SU-DHL-6 (cell line): ENCODE data around the gene TCEAL1.

Source experiments
- H2AFZ ChIP-seq: fragments of 200-600 bp; sonication (generic); 2 replicates; pipeline ENCODE4 v1.6.1; 2014; ENCODE audit warnings: low read depth, mild to moderate bottlenecking, moderate library complexity, mixed read lengths, antibody characterized with exemption, low read length; ENCODE audit not compliant: severe bottlenecking
- H3F3A ChIP-seq: fragments of 200-600 bp; shearing (Covaris generic); 2 replicates; pipeline ENCODE4 v1.6.0; 2016; ENCODE audit warnings: antibody characterized with exemption, mild to moderate bottlenecking; ENCODE audit not compliant: insufficient read depth
- H3K27ac ChIP-seq: fragments of 200-600 bp; sonication (generic); 2 replicates; pipeline ENCODE4 v1.5.1; 2016; ENCODE audit warnings: low read depth, mild to moderate bottlenecking, low read length, moderate library complexity, mixed read lengths
- H3K27me3 ChIP-seq: fragments of 200-600 bp; sonication (generic), shearing (Covaris generic); 2 replicates; pipeline ENCODE4 v1.6.0; 2014; ENCODE audit warnings: mild to moderate bottlenecking, low read length
- H3K36me3 ChIP-seq: fragments of 200-600 bp; sonication (generic); 2 replicates; pipeline ENCODE4 v1.6.1; 2014; ENCODE audit warnings: mild to moderate bottlenecking, low read length, mixed read lengths
- H3K4me2 ChIP-seq: fragments of 300-600, 200-600 bp; shearing (Covaris generic), sonication (generic); 2 replicates; pipeline ENCODE4 v1.6.0; 2014; ENCODE audit warnings: low read length, low read depth, mild to moderate bottlenecking; ENCODE audit not compliant: poor library complexity, severe bottlenecking
- H3K4me3 ChIP-seq: fragments of 200-600 bp; sonication (generic); 2 replicates; pipeline ENCODE4 v1.5.1; 2014; ENCODE audit warnings: antibody characterized with exemption, low read length, mild to moderate bottlenecking, mixed read lengths; ENCODE audit not compliant: insufficient read depth, poor library complexity, severe bottlenecking
- H3K79me2 ChIP-seq: fragments of 200-600 bp; sonication (generic); 2 replicates; pipeline ENCODE4 v1.6.1; 2014; ENCODE audit warnings: mild to moderate bottlenecking, low read length, moderate library complexity; ENCODE audit not compliant: insufficient read depth
- H3K9ac ChIP-seq: fragments of 200-600 bp; sonication (generic); 2 replicates; pipeline ENCODE4 v1.7.0; 2014; ENCODE audit warnings: mild to moderate bottlenecking, low read length
- H3K9me2 ChIP-seq: fragments of 200-600 bp; sonication (generic); replicated peaks from 2 replicates; pipeline ENCODE4 v1.6.1; 2014; ENCODE audit warnings: low read length; ENCODE audit not compliant: insufficient read depth
- H3K9me3 ChIP-seq: fragments of 200-600 bp; sonication (generic); 2 replicates; pipeline ENCODE4 v1.6.1; 2014; ENCODE audit warnings: low read length, mixed read lengths; ENCODE audit not compliant: insufficient read depth
- H4K20me1 ChIP-seq: fragments of 200-600 bp; sonication (generic); 2 replicates; pipeline ENCODE4 v1.6.1; 2014; ENCODE audit warnings: low read depth, mild to moderate bottlenecking, antibody characterized with exemption, low read length, moderate library complexity, mixed read lengths
- CTCF ChIP-seq: fragments of 200-600 bp; sonication (generic); IDR thresholded peaks from one replicate; pipeline ENCODE4 v1.5.1; 2017; ENCODE audit warnings: antibody characterized with exemption, mild to moderate bottlenecking, low read length, moderate library complexity; ENCODE audit not compliant: insufficient read depth, poor library complexity, severe bottlenecking
- EZH2phosphoT487 ChIP-seq: fragments of 200-600 bp; sonication (generic), shearing (Covaris generic); conservative IDR thresholded peaks from 2 replicates; pipeline ENCODE4 v1.6.1; 2018; ENCODE audit warnings: mild to moderate bottlenecking, antibody characterized with exemption, low read length, moderate library complexity, mixed read lengths

Gene TCEAL1

GRCh38 chrX:103607364-103608305 lies 21.1 kb upstream of the TCEAL1 start, which contains the start of gene TCEAL3:
Gene TCEAL3 (plus strand): TSS chrX:103607963. CDS start chrX:103609065, 1,102 bp downstream.
- TF ChIP-seq EZH2phosphoT487 (no peak), CTCF (no peak)
- Histone ChIP-seq H3K4me2 (no peak within 1 kb of the TSS), H3K36me3 (no peaks in the 10 kb centered on the region), H3K27ac (no peak within 1 kb of the TSS), H4K20me1 (no peaks in the 10 kb centered on the region), H3K9ac (no peak within 1 kb of the TSS), H3K9me2 (no peaks in the 10 kb centered on the region), H3K4me3 (no peak within 1 kb of the TSS), H3K79me2 (no peaks in the 10 kb centered on the region), H3K27me3 (no peaks in the 10 kb centered on the region), H3F3A (no peaks in the 10 kb centered on the region), H3K9me3 (no peaks in the 10 kb centered on the region), H2AFZ (no peak within 1 kb of the TSS)

GRCh38 chrX:103608306-103608963 lies 20.3 kb upstream of the TCEAL1 start:
- Histone ChIP-seq H4K20me1 (no peaks in the 10 kb centered on the region), H3K4me3 (no peak overlapping the region), H3K4me2 (no peak overlapping the region), H3K9me3 (no peaks in the 10 kb centered on the region), H3K27ac (no peak overlapping the region), H3K9me2 (no peaks in the 10 kb centered on the region), H3K36me3 (no peaks in the 10 kb centered on the region), H3K79me2 (no peaks in the 10 kb centered on the region), H2AFZ (no peak overlapping the region), H3K27me3 (no peaks in the 10 kb centered on the region), H3F3A (no peaks in the 10 kb centered on the region), H3K9ac (no peak overlapping the region)
- no peak for TF ChIP-seq EZH2phosphoT487
- TF ChIP-seq CTCF, result no peak

GRCh38 chrX:103610282-103610681 lies 18.5 kb upstream of the TCEAL1 start:
- H3K36me3 ChIP-seq, result no peaks in the 10 kb centered on the region
- H3K4me2 ChIP-seq, result no peak overlapping the region
- no peak overlapping the region for H2AFZ ChIP-seq
- no peak overlapping the region for H3K4me3 ChIP-seq
- no peaks in the 10 kb centered on the region for H3K9me3 ChIP-seq
- H3K9me2 ChIP-seq, result no peaks in the 10 kb centered on the region
- no peaks in the 10 kb centered on the region for H3K27me3 ChIP-seq
- no peak overlapping the region for H3K27ac ChIP-seq
- no peak overlapping the region for H3K9ac ChIP-seq
- no peaks in the 10 kb centered on the region for H4K20me1 ChIP-seq
- no peaks in the 10 kb centered on the region for H3K79me2 ChIP-seq
- H3F3A ChIP-seq, result no peaks in the 10 kb centered on the region
- TF ChIP-seq EZH2phosphoT487, result no peak
- TF ChIP-seq CTCF, result no peak
